Neural progenitor cell (in vitro differentiated cells): ENCODE measurements around the gene PIGA.

Experiments
- EZH2 ChIP-seq: fragments of 200-600 bp; sonication (generic); IDR thresholded peaks from 2 replicates; pipeline ENCODE4 v1.6.1; 2017; ENCODE audit warnings: antibody characterized with exemption, mild to moderate bottlenecking, moderate library complexity
- EZH2phosphoT487 ChIP-seq: fragments of 200-600 bp; sonication (generic); IDR thresholded peaks from 2 replicates; pipeline ENCODE4 v1.6.1; 2017; ENCODE audit warnings: antibody characterized with exemption
- TF ChIP-seq, protein P1 (sequence below): fragments of 200-600 bp; sonication (generic); IDR thresholded peaks from 2 replicates; pipeline ENCODE4 v1.5.1; 2017; ENCODE audit warnings: antibody characterized with exemption, mild to moderate bottlenecking

DNA sequence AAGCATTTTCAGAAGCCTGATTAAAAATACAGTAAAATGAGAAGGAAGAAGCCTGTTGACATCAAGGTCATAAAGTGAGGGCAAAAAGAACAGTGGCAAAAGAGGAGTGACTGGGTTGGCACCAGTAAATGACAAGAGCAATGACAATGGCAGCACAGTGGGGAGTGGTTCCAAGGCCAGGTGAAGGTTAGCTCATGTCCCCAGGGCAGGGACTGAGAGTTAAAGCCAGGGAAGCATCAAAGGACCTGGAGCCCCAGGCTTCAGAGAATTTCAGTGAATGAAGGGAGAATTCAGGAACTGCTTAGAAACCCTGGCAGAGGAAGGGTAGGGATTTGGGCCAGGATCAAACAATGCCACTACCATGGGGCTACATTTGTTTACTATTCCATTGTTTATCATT lies 8.8 kb upstream of the PIGA start:
- no peak for TF ChIP-seq EZH2
- TF ChIP-seq, protein P1, sequence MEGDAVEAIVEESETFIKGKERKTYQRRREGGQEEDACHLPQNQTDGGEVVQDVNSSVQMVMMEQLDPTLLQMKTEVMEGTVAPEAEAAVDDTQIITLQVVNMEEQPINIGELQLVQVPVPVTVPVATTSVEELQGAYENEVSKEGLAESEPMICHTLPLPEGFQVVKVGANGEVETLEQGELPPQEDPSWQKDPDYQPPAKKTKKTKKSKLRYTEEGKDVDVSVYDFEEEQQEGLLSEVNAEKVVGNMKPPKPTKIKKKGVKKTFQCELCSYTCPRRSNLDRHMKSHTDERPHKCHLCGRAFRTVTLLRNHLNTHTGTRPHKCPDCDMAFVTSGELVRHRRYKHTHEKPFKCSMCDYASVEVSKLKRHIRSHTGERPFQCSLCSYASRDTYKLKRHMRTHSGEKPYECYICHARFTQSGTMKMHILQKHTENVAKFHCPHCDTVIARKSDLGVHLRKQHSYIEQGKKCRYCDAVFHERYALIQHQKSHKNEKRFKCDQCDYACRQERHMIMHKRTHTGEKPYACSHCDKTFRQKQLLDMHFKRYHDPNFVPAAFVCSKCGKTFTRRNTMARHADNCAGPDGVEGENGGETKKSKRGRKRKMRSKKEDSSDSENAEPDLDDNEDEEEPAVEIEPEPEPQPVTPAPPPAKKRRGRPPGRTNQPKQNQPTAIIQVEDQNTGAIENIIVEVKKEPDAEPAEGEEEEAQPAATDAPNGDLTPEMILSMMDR, result no peak
- no peak for TF ChIP-seq EZH2phosphoT487
